ENCODE data around the gene LRP1. TPM values are rescaled to one million over a fixed set of nuclear protein-coding genes. Genes with fewer than 3 reads are reported as not detected.

Gene LRP1
- total RNA-seq, 2 experiments from 2014 or later: 0.57 to 0.95 TPM

DNA sequence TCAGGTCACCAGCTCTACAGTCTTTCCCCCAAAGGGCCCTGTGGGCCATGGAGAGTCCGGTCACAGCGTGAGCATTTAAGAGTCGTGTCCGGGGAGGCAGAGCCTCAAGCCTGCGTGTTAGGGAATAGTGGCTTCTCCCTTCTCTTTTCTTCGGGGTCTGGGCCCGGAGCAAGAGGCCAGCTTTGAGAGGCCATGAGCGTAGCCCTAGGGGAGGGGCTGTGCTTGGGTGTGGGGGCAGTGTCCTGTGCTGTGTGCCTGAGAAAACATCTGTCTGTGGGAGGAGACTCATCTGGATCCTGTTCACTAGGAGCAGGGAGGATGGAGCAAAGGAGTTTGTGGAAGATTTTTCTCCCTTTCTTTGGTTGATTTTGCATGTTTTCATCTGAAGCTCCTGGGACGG, 13.8 kb downstream of the LRP1 start:
- CTCF ChIA-PET: no interaction called here
- POLR2A ChIA-PET: no interaction called here

DNA sequence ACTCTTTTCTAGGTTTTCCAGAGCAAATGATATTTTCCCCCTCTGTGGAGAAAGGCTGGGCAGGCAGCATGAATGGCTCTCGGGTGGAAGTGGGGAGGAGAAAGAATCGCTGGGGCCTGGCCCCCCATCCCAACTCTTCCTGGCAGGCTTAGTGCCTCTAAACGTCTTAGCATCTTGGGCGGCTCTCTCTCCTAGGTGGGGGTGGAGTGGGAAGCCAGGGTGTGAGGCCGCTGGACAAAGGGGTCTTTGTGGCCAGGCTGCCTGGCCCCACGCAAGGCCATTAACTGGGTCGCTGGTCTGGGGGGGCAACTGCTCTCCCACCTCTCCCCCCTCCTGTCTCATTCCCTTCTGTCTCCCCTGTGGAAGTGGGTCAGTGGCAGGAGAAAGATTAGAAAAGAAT, 14.4 kb downstream of the LRP1 start:
- CTCF ChIA-PET: no interaction called here
- POLR2A ChIA-PET: no interaction called here

DNA sequence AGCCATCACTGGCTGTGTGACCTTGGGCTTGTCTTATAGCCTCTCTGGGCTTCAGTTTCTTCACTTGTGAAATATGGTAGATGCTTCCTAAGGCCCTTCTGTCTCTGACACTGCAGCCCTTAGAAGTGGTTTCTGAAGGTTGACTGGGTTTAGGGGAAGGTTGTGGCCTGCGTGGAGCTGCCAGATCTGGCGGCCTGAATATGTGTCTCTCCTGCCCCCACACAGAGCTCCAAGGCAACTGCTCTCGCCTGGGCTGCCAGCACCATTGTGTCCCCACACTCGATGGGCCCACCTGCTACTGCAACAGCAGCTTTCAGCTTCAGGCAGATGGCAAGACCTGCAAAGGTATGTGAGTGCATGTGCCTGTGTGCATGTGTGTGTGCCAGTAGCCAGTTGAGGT, 15.2 kb downstream of the LRP1 start:
- CTCF ChIA-PET: no interaction called here

DNA sequence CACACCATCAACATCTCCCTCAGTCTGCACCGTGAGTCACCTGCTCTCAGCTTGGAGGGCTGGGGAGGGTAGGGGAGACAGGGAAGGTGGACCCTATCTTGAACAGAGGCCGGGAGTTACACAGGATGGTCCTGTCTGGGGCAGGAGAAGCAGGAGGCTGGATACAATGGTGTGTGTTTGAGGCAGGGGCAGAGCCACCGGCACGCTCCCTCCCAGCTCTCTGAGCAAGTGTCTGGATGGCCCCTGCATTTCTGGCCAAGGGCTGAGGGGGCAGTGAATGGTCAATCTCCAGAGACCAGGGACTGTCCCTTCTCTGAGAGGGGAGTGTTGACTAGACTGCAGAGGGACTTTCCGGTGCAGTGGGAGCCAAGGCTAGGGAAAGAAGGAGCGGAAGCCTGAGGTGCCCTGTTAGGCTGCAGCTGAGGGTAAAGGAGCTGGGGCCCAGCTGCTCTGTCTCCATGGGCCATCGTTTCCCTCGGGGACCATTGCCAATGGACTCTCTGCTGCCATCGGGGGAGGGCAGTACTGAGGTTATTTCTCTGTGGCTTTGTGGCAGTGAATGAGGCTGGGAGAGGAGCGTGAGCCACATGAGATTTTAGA, 17.3 kb downstream of the LRP1 start:
- ChIA-PET CTCF (interaction anchor here (0.7 to 1.8 kb wide), 2 partner anchors 22 to 37 kb away, joined by 3 to 6 read pairs; no protein-coding TSS in a partner anchor), POLR2A (no interaction called here)

More for the DNA sequence above, 15.2 kb downstream of the LRP1 start:
- POLR2A ChIA-PET: no interaction called here

GRCh38 chr12:57146092-57146491, 17.8 kb downstream of the LRP1 start:
- ChIA-PET POLR2A (no interaction called here), CTCF (interaction anchor here (1.8 kb wide), 1 partner anchor 22 kb away, joined by 6 read pairs; no protein-coding TSS in a partner anchor)

DNA sequence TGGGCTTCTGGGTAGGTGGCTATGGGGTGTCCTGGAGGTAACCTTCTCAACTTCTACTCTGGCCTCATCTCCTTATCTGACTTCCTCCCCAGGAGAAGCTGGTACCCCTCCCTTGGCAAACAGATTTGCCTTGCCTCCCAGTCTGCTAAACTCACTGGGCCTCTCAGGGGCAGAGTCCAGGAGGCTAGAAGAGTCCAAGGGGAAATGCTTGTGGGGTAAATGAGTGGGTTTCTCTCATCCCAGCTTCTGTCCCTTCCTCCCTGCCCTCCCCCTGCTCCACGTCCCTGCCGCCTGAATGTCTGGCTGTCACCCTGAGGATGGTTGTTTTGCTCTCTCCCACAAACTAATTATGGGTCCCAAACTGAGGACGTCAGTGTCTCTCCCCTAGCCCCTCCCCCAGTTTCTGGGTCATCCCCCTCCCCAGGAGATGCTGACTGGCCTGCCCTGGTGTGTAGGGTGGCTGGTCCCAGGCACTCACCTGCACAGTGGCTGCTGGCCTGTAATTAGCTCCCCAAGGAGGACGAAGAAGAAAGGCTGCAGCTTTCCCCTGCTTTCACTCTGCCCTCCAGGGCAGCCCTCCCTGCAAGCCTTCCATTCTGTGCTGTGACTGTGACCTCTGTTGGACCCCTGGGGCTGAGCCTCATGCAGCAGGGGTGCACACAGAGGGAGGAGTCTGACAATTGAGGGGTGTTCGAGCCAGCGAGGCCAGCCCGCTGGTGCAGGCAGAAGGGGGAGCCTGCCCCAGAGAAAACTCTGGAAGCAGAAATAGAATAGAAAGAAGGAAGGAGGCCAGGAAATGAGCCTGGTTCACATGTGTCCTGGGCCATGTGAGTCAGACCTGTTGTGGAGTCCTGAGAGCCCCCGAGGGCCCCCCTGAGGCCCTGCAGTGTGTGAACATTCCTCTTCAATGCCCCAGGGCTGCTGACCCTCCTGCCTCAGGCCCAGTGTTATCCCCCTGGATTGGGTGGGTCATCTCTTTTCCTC, 19.0 kb downstream of the LRP1 start, which contains the start of gene LRP1-AS:
Gene LRP1-AS (minus strand): TSS at position 659 of the 984 bp plus-strand sequence.
- POLR2A ChIA-PET: interaction anchor here (0.6 kb wide), 2 partner anchors 93 to 428 kb away, joined by 3 to 6 read pairs; no protein-coding TSS in a partner anchor
- CTCF ChIA-PET: interaction anchor here (1.8 kb wide), 1 partner anchor 23 kb away, joined by 6 read pairs; no protein-coding TSS in a partner anchor

DNA sequence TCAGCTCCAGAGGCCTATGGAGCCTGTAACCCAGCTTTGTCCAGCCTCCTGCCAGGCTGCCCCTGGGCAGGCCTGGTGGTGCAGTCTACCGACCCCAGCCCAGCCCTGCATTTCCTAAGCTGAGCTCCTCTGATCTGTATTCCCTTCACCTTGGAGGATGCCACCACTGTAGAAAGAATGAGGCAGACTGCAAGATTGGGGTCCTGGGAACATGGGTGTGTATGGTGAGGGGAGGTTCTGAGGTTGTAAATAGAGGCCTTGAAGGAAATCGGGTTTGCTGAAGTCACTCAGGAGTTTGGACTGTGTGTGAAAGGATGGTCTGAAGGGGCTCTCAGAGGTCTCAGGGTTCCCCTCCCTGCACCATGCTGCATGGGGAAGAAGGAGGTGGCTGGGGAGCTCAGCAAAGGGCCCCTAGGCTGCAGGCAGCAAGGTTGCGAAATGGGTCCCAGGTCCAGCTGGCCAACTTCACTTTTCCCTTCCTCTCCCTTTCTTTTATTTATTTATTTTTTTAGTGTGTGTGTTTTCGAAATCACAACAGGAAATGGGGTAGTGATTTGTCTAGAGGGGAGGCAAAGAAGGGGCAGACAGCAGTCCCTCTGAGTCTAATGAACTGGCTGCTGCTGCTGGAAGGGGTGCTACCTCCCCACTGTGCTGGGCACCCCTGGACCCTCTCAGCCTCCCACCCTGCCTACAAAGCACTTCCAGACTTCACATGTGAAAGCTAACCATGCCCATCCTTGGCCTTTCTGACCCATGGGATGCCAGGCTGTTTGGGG, 20.4 kb downstream of the LRP1 start:
- ChIA-PET POLR2A (no interaction called here), CTCF (interaction anchor here (0.8 to 1.3 kb wide), 4 partner anchors 33 to 161 kb away, joined by 3 to 5 read pairs (median 3); no protein-coding TSS in a partner anchor)

DNA sequence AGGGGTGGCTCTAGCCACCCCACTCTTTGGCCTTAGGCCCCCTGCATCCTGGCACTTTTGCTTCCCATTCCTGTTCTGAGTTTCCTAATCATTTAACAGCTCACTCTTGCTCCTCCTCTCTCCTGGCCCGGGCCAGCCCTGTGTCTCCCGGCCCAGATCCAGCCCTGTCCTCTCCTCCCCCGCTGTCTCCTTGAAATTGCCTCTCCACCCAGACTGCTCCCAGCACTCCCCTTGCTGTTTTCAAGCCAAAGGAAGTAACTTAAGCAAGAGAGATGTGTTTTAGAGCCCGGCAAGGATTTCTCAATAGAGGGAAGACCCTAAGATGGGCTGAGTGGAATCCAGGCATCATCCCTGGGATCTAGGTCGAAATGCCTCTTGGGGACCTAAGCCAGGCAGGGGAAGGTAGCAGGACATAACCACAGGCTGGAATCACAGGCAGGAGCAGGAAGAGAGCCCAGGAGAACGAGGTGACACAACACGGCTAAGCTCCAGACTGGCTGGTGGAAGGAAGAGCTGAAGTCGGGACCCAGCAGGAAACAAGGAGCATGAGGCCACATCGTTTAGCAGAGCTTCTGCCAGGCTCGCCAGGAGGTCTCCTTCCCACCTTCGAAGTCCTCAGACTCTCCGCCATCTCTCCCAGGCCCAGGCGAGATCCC, 21.1 kb downstream of the LRP1 start:
- POLR2A ChIA-PET: interaction anchor here (0.6 kb wide), 1 partner anchor 419 kb away, joined by 8 read pairs; no protein-coding TSS in a partner anchor
- CTCF ChIA-PET: interaction anchor here (0.8 to 1.3 kb wide), 4 partner anchors 22 to 162 kb away, joined by 3 to 5 read pairs (median 3); no protein-coding TSS in a partner anchor

DNA sequence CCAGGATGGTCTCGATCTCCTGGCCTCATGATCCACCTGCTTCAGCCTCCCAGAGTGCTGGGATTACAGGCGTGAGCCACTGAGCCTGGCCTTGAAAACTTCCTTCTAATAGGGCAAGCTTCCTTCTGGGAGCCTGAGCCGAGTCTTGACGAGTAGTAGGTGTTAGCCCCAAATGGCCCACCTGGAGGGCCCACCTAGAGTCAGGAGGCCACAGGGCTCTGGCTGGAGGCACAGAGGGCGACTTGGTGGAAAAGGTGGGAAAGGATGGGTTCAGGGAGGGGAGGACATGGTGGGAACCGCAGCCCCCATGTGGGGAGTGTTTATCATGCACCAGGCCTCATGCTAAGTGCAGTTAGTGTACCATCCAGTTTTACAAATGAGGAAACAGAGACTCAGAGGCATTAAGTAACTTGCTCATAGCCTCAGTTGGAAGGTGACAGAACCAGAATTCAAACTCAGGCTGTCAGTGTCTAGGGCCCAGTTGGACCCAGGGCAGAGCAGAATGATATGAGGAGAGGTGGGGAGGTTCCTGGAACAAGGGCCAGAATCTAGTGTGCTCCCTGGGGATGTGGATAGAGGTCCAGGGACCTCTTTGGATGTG, 22.2 kb downstream of the LRP1 start:
- CTCF ChIA-PET: interaction anchor here (1.2 kb wide), 2 partner anchors 23 to 163 kb away, joined by 3 read pairs; no protein-coding TSS in a partner anchor

GRCh38 chr12:57151741-57152630, 23.7 kb downstream of the LRP1 start:
- CTCF ChIA-PET: no interaction called here
- POLR2A ChIA-PET: no interaction called here

More for the DNA sequence above, 22.2 kb downstream of the LRP1 start:
- POLR2A ChIA-PET: no interaction called here

DNA sequence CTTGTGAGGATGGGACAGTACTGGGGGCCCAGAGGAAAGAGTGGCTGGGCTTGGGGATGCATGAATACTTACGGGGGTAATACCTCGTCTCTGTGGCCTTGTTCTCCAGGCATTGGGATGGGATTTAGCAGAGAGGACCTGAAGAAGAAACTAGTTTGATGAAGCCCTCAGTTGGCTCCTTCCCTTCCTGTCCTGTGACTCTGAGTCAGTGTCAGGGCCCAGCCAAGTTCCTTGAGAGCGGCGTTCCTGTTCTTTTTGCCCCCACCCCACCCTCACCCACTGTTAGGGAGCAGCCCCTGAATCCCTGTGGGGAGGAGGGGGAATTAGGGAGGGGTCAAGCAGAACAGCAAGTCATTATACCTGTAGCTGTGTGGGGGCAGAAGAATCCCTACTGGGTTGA, 24.4 kb downstream of the LRP1 start:
- CTCF ChIA-PET: no interaction called here
- POLR2A ChIA-PET: no interaction called here

DNA sequence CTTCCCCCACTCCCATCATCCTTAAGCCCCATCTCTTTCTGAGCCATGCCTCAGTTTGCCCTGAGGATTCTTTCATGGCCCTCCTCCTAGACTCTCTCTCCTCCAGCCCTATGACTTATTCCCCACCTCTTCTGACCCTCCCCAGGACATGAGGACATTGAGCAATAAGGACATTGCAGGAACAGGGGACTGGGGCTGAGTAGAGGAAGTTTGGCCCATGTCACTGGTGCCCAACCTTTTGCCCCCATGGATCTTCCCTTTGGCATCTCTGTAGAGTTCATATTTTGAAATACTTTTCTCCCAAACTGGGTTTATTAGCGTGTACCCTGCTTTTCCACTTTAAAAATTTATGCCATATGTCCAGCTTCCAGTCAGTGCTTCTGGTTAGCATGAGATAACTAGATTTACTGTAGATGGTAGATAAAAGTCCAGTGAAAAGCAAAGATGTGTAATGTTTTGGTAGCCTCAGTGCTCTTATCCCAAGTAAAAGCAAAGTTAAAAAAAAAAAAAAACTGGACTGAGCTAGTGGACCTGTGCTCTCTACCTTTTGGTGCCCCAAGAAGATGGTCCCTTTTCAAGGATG, 25.2 kb downstream of the LRP1 start:
- ChIA-PET CTCF (interaction anchor here (0.6 to 1.2 kb wide), 2 partner anchors 20 to 87 kb away, joined by 3 read pairs; no protein-coding TSS in a partner anchor), POLR2A (no interaction called here)

DNA sequence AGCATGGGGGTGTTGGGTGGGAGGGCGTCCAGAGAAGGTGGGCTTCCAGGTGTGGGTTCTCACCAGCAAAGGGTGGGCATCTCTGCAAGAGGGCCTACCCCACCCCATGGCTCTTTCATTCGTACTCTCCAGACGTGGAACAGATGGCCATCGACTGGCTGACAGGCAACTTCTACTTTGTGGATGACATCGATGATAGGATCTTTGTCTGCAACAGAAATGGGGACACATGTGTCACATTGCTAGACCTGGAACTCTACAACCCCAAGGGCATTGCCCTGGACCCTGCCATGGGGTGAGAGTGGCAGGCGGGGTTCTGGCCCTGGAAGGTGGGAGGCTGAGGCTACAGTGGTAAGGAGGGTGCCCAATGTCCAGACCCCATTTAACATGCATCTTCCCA, 25.8 kb downstream of the LRP1 start:
- ChIA-PET POLR2A (no interaction called here), CTCF (interaction anchor here (0.6 to 1.7 kb wide), 3 partner anchors 19 to 86 kb away, joined by 3 to 5 read pairs (median 3); no protein-coding TSS in a partner anchor)

DNA sequence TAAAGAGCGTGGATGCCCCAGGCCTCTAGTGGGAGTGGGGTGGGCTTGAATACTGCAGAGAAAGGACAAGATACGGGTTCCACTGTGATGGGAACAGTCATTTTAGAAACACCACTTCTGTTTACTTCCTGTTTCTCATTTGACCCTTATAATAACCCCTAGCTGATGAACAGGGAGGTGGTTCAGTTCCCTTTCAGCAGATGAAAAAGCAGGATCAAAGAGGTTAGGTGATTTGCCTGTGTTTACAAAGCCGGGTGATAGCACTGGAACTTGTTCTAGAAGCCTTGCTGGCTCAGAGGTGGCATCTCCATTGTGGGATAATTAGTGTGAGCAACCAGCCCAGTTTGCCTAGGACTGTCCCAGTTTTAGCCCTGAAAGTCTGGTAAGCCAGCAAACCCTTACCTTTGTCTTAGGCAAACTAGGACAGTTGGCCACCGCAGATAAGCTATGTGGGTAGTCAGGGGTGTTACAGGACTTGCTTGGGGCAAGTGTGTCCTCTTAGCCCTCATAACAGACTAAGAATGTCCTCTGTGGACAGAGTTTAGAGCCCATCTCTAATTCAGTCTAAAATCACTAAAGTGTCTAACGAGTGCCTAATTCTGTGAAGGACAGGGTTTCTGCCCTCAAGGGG, 26.6 kb downstream of the LRP1 start:
- ChIA-PET POLR2A (no interaction called here), CTCF (interaction anchor here (0.7 to 1.7 kb wide), 2 partner anchors 21 to 27 kb away, joined by 3 to 5 read pairs; no protein-coding TSS in a partner anchor)

- CTCF ChIA-PET: interaction anchor here (1.0 to 1.5 kb wide), 3 partner anchors 16 to 45 kb away, joined by 3 to 5 read pairs (median 3); no protein-coding TSS in a partner anchor
- POLR2A ChIA-PET: no interaction called here
Measured at GRCh38 chr12:57156701-57157403, 28.6 kb downstream of the LRP1 start.

Data from activated CD8-positive, alpha-beta memory T cell treated with anti-CD3 and anti-CD28 coated beads for 36 hours (primary cell).